Measurements from ENCODE around the gene SKIC8.

DNA sequence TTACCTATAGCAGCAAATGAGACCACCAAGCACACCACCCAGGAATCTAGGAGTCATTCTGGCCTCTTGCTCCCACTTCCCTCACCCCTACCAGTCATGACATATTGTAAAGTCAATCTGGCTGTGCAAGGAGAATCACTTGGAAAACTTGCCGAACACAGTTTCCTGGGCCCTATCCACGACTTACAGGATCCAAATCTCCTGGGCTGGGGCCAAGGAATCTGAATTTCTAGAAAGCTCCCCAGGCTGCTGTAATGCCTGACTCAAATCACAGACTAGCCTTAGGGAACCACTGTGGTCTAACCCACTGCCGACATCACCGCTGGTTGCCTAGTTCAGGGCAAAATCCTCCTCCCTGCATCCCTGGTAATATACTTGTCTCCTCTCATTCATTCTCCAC, 36.6 kb upstream of the SKIC8 start:
- TF ChIP-seq, protein P1, sequence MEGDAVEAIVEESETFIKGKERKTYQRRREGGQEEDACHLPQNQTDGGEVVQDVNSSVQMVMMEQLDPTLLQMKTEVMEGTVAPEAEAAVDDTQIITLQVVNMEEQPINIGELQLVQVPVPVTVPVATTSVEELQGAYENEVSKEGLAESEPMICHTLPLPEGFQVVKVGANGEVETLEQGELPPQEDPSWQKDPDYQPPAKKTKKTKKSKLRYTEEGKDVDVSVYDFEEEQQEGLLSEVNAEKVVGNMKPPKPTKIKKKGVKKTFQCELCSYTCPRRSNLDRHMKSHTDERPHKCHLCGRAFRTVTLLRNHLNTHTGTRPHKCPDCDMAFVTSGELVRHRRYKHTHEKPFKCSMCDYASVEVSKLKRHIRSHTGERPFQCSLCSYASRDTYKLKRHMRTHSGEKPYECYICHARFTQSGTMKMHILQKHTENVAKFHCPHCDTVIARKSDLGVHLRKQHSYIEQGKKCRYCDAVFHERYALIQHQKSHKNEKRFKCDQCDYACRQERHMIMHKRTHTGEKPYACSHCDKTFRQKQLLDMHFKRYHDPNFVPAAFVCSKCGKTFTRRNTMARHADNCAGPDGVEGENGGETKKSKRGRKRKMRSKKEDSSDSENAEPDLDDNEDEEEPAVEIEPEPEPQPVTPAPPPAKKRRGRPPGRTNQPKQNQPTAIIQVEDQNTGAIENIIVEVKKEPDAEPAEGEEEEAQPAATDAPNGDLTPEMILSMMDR (IDR thresholded peaks at IDR 0.05) = no peak
- no peak for TF ChIP-seq POLR2AphosphoS5 (IDR thresholded peaks at IDR 0.05)
- no peak for TF ChIP-seq POLR2A (IDR thresholded peaks at IDR 0.05)

Data from stomach (tissue), 4 donors.